HepG2 (cell line): Measurements from ENCODE around the gene PDE9A. TPM values are rescaled to one million over a fixed set of nuclear protein-coding genes. Genes with fewer than 3 reads are reported as not detected.

Source experiments
- CEBPG ChIP-seq: IDR thresholded peaks from 2 replicates; pipeline ENCODE4 v1.6.1; 2016
- ETV5 ChIP-seq: IDR thresholded peaks from 2 replicates; pipeline ENCODE4 v1.6.1; 2018; ENCODE audit warnings: missing biosample characterization, missing genetic modification reagents, inconsistent platforms, borderline replicate concordance
- JARID2 ChIP-seq: sonication (generic); formaldehyde crosslinking; IDR thresholded peaks from 2 replicates; pipeline ENCODE4 v1.8.1; 2023; ENCODE audit warnings: missing genetic modification reagents, inconsistent platforms; ENCODE audit not compliant: insufficient replicate concordance
- KAT2B ChIP-seq: fragments of 150-350 bp; IDR thresholded peaks from 2 replicates; pipeline ENCODE4 v1.6.1; 2014; ENCODE audit warnings: low read depth, low read length, borderline replicate concordance
- MATR3 ChIP-seq: sonication (generic); formaldehyde crosslinking; IDR thresholded peaks from 2 replicates; pipeline ENCODE4 v1.4.0; 2020; ENCODE audit warnings: missing genetic modification reagents
- MEF2D ChIP-seq: sonication (generic); formaldehyde crosslinking; IDR thresholded peaks from 2 replicates; pipeline ENCODE4 v1.5.1; 2020; ENCODE audit warnings: mild to moderate bottlenecking, missing genetic modification reagents
- MEIS2 ChIP-seq: sonication (generic); formaldehyde crosslinking; IDR thresholded peaks from 2 replicates; pipeline ENCODE4 v1.9.0; 2021; ENCODE audit warnings: mild to moderate bottlenecking, missing genetic modification reagents
- NCOR1 ChIP-seq: fragments of 200-600 bp; sonication (generic); IDR thresholded peaks from 2 replicates; pipeline ENCODE4 v1.7.0; 2017; ENCODE audit warnings: antibody characterized with exemption, low read length, borderline replicate concordance
- NR2F1 ChIP-seq, 2 experiments: fragments of 450-650 bp in 1 of 2; formaldehyde crosslinking in 1 of 2; IDR thresholded peaks; 2 replicates each; pipeline versions ENCODE4 v1.5.0 to v1.6.1; 2016 to 2020; ENCODE audit warnings: mild to moderate bottlenecking in 1 of 2, missing compliant biosample characterization in 1 of 2, missing genetic modification reagents in 1 of 2, moderate library complexity in 1 of 2
- RAD21 ChIP-seq: fragments of 450-650 bp; formaldehyde crosslinking; IDR thresholded peaks from 2 replicates; pipeline ENCODE4 v1.5.0; 2020; ENCODE audit warnings: mild to moderate bottlenecking
- REXO4 ChIP-seq: sonication (generic); formaldehyde crosslinking; IDR thresholded peaks from 2 replicates; pipeline ENCODE4 v1.8.0; 2022; ENCODE audit warnings: missing genetic modification reagents, mild to moderate bottlenecking, borderline replicate concordance
- TCF12 ChIP-seq, 2 experiments: fragments of 450-650 bp in 1 of 2; sonication (generic) in 1 of 2; formaldehyde crosslinking in 1 of 2; IDR thresholded peaks; 2 replicates each; pipeline versions ENCODE4 v1.6.1 to v1.8.0; 2017 to 2022; ENCODE audit warnings: antibody characterized with exemption in 1 of 2, mild to moderate bottlenecking in 1 of 2, missing genetic modification reagents in 1 of 2, moderate library complexity in 1 of 2
- ZNF224 ChIP-seq: sonication (generic); formaldehyde crosslinking; IDR thresholded peaks from 2 replicates; pipeline ENCODE4 v1.5.0; 2020; ENCODE audit warnings: mild to moderate bottlenecking, missing genetic modification reagents
- ZNF230 ChIP-seq: sonication (generic); formaldehyde crosslinking; IDR thresholded peaks from 2 replicates; pipeline ENCODE4 v1.4.0; 2020; ENCODE audit warnings: mild to moderate bottlenecking, missing genetic modification reagents
- ZNF292 ChIP-seq: sonication (generic); formaldehyde crosslinking; IDR thresholded peaks from 2 replicates; pipeline ENCODE4 v1.8.1; 2022; ENCODE audit warnings: mild to moderate bottlenecking, low read depth, missing genetic modification reagents, borderline replicate concordance
- ZNF563 ChIP-seq: sonication (generic); formaldehyde crosslinking; IDR thresholded peaks from 2 replicates; pipeline ENCODE4 v1.8.0; 2022; ENCODE audit warnings: mild to moderate bottlenecking, moderate library complexity, missing genetic modification reagents
- ZNF607 ChIP-seq: sonication (generic); formaldehyde crosslinking; IDR thresholded peaks from 2 replicates; pipeline ENCODE4 v1.5.1; 2020; ENCODE audit warnings: missing genetic modification reagents, mild to moderate bottlenecking, borderline replicate concordance
- ZNF614 ChIP-seq: IDR thresholded peaks from 2 replicates; pipeline ENCODE4 v1.6.1; 2018; ENCODE audit warnings: missing biosample characterization, missing genetic modification reagents, inconsistent platforms, borderline replicate concordance
- ZNF616 ChIP-seq: sonication (generic); formaldehyde crosslinking; IDR thresholded peaks from 2 replicates; pipeline ENCODE4 v1.5.0; 2020; ENCODE audit warnings: low read depth, mild to moderate bottlenecking, missing genetic modification reagents
- ZNF879 ChIP-seq: sonication (generic); formaldehyde crosslinking; IDR thresholded peaks from 2 replicates; pipeline ENCODE4 v1.8.1; 2023; ENCODE audit warnings: missing genetic modification reagents
- polyA plus RNA-seq, 8 experiments: library from polyadenylated mRNA; depleted of rRNA in 3 of 8; stranded (reverse) in 7 of 8; unstranded in 1 of 8; fragments of >200 nt; fragmentation: Illumina TruSeq in 4 of 8; extraction: Trizol in 4 of 8; gene quantifications; 2 replicates each; pipeline versions ENCODE4 v1.2.1 to v1.2.3, GENCODE V29; 2011 to 2016; ENCODE audit warnings: low read depth in 4 of 8, missing spikeins in 1 of 8, mixed read lengths in 1 of 8; ENCODE audit not compliant: insufficient read depth in 1 of 8
- total RNA-seq, 5 experiments: library from RNA; depleted of rRNA; stranded (reverse); fragments of >200 nt; fragmentation: Illumina TruSeq; extraction: Trizol; gene quantifications; 2 replicates each; pipeline ENCODE4 v1.2.3, GENCODE V29; 2016; ENCODE audit warnings: low read depth in 1 of 5
- TF ChIP-seq, protein P1 (sequence below): sonication (generic); formaldehyde crosslinking; IDR thresholded peaks from 2 replicates; pipeline ENCODE4 v1.8.0; 2022; ENCODE audit warnings: missing genetic modification reagents, mild to moderate bottlenecking, borderline replicate concordance
- TF ChIP-seq, protein P2 (sequence below): sonication (generic); formaldehyde crosslinking; IDR thresholded peaks from 2 replicates; pipeline ENCODE4 v1.9.0; 2021; ENCODE audit warnings: missing genetic modification reagents, borderline replicate concordance
- TF ChIP-seq, protein P3 (sequence below): sonication (generic); formaldehyde crosslinking; IDR thresholded peaks from 2 replicates; pipeline ENCODE4 v1.4.0; 2020; ENCODE audit warnings: missing genetic modification reagents, borderline replicate concordance
- TF ChIP-seq, protein P4 (sequence below): sonication (generic); formaldehyde crosslinking; IDR thresholded peaks from 2 replicates; pipeline ENCODE4 v1.8.0; 2023; ENCODE audit warnings: mild to moderate bottlenecking, missing genetic modification reagents

The PDE9A gene
- total and polyA plus RNA-seq, 2 of the 13 experiments (the other 11 are each of a cell fraction or from before 2014, with no cell fraction given): 4.6 to 19.7 TPM

DNA sequence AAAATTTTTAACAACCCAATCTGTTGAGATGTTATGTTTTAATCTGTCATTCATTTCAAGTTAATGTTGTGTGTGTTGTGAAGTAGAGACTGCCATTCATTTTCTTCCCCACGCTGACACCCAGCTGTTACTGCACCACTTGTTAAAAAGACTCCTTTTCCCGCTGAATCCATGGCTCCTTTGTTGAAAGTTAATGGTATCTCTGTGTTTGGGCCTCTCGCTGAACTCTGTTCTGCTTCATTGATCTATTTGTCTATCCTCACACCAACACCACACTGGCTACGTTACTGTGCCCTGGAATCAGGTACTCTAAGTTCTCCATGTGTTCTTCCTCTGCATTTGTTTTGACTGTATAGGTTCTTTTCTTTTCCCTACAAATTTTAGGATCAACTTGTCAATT lies 58.2 kb downstream of the PDE9A start (continued):
- TF ChIP-seq TCF12 (IDR thresholded peaks at IDR 0.05) (no peak), TCF12 (CRISPR knock-in tag; IDR thresholded peaks at IDR 0.05) (no peak), NCOR1 (peak; percentile 75; the same call in 1 of the 2 replicates), CEBPG (CRISPR knock-in tag) (peak; percentile 59), ETV5 (CRISPR knock-in tag) (peak; percentile 62; the same call in 1 of the 2 replicates), JARID2 (CRISPR knock-in tag) (no peak), ZNF616 (CRISPR knock-in tag) (no peak), MEF2D (peak; percentile 60; the same call in 1 of the 2 replicates), ZNF230 (no peak), NR2F1 (CRISPR knock-in tag; IDR thresholded peaks at IDR 0.05) (no peak), KAT2B (peak; percentile 39; the same call in 1 of the 2 replicates), MEIS2 (CRISPR knock-in tag) (peak; percentile 41; the same call in 1 of the 2 replicates), ZNF607 (no peak), ZNF292 (CRISPR knock-in tag) (peak; percentile 87; the same call in 1 of the 2 replicates), RAD21 (no peak), REXO4 (no peak), ZNF614 (peak; percentile 58; the same call in 1 of the 2 replicates), MATR3 (CRISPR knock-in tag) (no peak), ZNF563 (CRISPR knock-in tag) (no peak), ZNF879 (CRISPR knock-in tag) (no peak), ZNF224 (CRISPR knock-in tag) (no peak)
- TF ChIP-seq, protein P1, sequence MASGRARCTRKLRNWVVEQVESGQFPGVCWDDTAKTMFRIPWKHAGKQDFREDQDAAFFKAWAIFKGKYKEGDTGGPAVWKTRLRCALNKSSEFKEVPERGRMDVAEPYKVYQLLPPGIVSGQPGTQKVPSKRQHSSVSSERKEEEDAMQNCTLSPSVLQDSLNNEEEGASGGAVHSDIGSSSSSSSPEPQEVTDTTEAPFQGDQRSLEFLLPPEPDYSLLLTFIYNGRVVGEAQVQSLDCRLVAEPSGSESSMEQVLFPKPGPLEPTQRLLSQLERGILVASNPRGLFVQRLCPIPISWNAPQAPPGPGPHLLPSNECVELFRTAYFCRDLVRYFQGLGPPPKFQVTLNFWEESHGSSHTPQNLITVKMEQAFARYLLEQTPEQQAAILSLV: no peak
- TF ChIP-seq, protein P2, sequence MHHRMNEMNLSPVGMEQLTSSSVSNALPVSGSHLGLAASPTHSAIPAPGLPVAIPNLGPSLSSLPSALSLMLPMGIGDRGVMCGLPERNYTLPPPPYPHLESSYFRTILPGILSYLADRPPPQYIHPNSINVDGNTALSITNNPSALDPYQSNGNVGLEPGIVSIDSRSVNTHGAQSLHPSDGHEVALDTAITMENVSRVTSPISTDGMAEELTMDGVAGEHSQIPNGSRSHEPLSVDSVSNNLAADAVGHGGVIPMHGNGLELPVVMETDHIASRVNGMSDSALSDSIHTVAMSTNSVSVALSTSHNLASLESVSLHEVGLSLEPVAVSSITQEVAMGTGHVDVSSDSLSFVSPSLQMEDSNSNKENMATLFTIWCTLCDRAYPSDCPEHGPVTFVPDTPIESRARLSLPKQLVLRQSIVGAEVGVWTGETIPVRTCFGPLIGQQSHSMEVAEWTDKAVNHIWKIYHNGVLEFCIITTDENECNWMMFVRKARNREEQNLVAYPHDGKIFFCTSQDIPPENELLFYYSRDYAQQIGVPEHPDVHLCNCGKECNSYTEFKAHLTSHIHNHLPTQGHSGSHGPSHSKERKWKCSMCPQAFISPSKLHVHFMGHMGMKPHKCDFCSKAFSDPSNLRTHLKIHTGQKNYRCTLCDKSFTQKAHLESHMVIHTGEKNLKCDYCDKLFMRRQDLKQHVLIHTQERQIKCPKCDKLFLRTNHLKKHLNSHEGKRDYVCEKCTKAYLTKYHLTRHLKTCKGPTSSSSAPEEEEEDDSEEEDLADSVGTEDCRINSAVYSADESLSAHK (CRISPR knock-in tag): no peak
- TF ChIP-seq, protein P3, sequence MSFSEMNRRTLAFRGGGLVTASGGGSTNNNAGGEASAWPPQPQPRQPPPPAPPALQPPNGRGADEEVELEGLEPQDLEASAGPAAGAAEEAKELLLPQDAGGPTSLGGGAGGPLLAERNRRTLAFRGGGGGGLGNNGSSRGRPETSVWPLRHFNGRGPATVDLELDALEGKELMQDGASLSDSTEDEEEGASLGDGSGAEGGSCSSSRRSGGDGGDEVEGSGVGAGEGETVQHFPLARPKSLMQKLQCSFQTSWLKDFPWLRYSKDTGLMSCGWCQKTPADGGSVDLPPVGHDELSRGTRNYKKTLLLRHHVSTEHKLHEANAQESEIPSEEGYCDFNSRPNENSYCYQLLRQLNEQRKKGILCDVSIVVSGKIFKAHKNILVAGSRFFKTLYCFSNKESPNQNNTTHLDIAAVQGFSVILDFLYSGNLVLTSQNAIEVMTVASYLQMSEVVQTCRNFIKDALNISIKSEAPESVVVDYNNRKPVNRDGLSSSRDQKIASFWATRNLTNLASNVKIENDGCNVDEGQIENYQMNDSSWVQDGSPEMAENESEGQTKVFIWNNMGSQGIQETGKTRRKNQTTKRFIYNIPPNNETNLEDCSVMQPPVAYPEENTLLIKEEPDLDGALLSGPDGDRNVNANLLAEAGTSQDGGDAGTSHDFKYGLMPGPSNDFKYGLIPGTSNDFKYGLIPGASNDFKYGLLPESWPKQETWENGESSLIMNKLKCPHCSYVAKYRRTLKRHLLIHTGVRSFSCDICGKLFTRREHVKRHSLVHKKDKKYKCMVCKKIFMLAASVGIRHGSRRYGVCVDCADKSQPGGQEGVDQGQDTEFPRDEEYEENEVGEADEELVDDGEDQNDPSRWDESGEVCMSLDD: no peak
- TF ChIP-seq, protein P4, sequence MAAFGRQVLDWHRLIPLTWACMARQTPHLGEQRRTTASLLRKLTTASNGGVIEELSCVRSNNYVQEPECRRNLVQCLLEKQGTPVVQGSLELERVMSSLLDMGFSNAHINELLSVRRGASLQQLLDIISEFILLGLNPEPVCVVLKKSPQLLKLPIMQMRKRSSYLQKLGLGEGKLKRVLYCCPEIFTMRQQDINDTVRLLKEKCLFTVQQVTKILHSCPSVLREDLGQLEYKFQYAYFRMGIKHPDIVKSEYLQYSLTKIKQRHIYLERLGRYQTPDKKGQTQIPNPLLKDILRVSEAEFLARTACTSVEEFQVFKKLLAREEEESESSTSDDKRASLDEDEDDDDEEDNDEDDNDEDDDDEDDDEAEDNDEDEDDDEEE: no peak
